GM21447 (cell line): ENCODE data around the gene HEPHL1.
"Not testable (repeated sequence)": the region's sequence is repeated elsewhere in the genome, so short reads cannot be mapped to it uniquely, and the experiment has no call there.

ENCODE experiments used
- ATAC-seq: cut with Tn5 transposase; IDR thresholded peaks from one replicate; pipeline ENCODE4 v1.9.1; 2021; ENCODE audit not compliant: unreplicated experiment

The HEPHL1 gene

GRCh38 chr11:94088906-94089305 is 67.8 kb downstream of the HEPHL1 start:
- ATAC-seq = no peak

- ATAC-seq = no peak
Observed at GRCh38 chr11:94089341-94089740, 68.2 kb downstream of the HEPHL1 start.

GRCh38 chr11:94090401-94090800 is 69.2 kb downstream of the HEPHL1 start:
- ATAC-seq = no peak

GRCh38 chr11:94091091-94091490 is 69.9 kb downstream of the HEPHL1 start:
- ATAC-seq = no peak

- no peak for ATAC-seq
Observed at GRCh38 chr11:94100253-94100652, 79.1 kb downstream of the HEPHL1 start.

- ATAC-seq = no peak
Observed at GRCh38 chr11:94103471-94103870, 82.3 kb downstream of the HEPHL1 start.

GRCh38 chr11:94104734-94105133 is 83.6 kb downstream of the HEPHL1 start:
- ATAC-seq = no peak

- no peak for ATAC-seq
Observed at GRCh38 chr11:94106716-94107115, 85.6 kb downstream of the HEPHL1 start.

- no peak for ATAC-seq
Observed at GRCh38 chr11:94107363-94107762, 86.2 kb downstream of the HEPHL1 start.

GRCh38 chr11:94111241-94111640 is 90.1 kb downstream of the HEPHL1 start:
- ATAC-seq = no peak

GRCh38 chr11:94111660-94112059 is 90.5 kb downstream of the HEPHL1 start:
- no peak for ATAC-seq

GRCh38 chr11:94112206-94112953 is 91.2 kb downstream of the HEPHL1 start:
- ATAC-seq = no peak

GRCh38 chr11:94117197-94117574 is 96.0 kb downstream of the HEPHL1 start:
- no peak for ATAC-seq

GRCh38 chr11:94117871-94118270 is 96.7 kb downstream of the HEPHL1 start:
- no peak for ATAC-seq

- not testable (repeated sequence) for ATAC-seq
Observed at GRCh38 chr11:94119676-94120075, 98.5 kb downstream of the HEPHL1 start.

GRCh38 chr11:94120516-94120915 is 99.4 kb downstream of the HEPHL1 start:
- ATAC-seq = not testable (repeated sequence)

- ATAC-seq = no peak
Observed at GRCh38 chr11:94120946-94121345, 99.8 kb downstream of the HEPHL1 start.

- no peak for ATAC-seq
Observed at GRCh38 chr11:94125407-94126115, 104.4 kb downstream of the HEPHL1 start.

GRCh38 chr11:94127638-94128037 is 106.5 kb downstream of the HEPHL1 start:
- ATAC-seq = no peak

- peak; percentile 26 for ATAC-seq
Observed at GRCh38 chr11:94128291-94128745, 107.2 kb downstream of the HEPHL1 start.

GRCh38 chr11:94128746-94129511 is 107.8 kb downstream of the HEPHL1 start, which contains the start of gene PANX1:
TSS of gene PANX1 (plus strand) at chr11:94128841. CDS start at chr11:94129313, 472 bp downstream.
- peak; percentile 77 for ATAC-seq
